ENCODE data around the gene UNC93A.
"Not testable (repeated sequence)": the region's sequence is repeated elsewhere in the genome, so short reads cannot be mapped to it uniquely, and the experiment has no call there.

Gene UNC93A

DNA sequence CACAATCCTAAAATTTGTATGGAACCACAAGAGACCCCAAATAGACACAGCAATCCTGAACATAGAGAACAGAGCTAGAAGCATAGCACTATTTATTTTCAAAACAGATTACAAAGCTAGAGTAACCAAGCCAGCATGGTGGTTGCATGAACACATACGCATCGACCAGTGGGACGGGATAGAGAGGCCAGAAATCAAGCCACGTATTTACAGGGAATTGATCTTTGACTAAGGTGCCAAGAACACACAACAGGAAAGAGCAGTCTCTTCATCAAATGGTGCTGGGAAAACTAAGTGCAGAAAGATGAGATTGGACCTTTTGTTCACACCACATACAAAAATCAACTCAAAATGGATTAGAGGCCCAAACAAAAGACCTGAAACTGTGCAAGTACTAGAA, 54.8 kb downstream of the UNC93A start:
- no peak for DNase-seq

DNA sequence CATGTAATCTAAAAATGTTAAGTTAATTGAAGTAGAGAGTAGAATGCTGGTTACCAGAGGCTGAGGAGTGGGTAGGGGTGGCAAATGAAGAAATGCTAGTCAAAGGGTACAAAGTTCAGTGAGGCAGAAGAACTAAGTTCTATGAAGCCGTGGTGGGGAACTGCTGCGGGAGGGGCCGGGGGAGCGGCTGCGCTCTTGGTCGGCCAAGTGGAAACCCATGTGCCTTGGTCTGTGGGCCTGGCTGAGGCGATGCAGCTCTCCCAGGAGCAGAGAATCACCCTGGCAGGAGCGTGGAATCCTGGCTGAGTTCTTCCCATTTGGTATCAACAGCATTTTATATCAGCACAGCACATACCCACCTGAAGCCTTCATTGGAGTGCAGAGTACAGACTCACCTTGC, 56.1 kb downstream of the UNC93A start:
- no peak for DNase-seq

DNA sequence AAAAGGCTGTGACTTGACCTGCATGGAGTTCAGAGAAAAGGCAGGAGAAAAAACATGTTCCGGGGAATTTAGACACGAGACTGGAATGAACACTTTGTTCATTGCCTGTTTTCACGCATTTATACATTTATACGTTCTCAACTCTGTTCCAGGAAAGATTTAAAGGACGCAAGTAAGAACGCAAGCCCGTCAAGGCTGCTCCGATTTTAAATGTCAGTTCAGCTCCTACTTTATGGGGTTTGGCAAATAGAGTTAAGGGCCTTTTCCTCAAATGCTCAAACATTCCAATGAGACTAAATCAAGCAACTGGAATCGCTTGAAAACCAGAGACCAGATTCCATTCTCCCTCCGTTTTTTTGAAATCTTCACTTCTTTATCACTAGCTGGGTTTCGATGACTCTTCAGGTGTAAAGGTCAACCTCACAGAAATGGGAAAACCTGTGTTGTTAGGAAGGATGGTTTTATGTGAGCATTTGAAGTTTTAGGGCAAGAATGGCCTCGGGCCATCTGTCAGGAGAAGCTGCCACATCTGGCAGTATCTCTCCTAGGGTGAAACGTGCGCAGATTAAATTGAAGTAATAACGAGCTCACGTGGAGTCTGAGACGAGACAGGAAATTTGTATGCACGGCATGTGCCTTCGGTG, 58.6 kb downstream of the UNC93A start:
- no peak for DNase-seq

DNA sequence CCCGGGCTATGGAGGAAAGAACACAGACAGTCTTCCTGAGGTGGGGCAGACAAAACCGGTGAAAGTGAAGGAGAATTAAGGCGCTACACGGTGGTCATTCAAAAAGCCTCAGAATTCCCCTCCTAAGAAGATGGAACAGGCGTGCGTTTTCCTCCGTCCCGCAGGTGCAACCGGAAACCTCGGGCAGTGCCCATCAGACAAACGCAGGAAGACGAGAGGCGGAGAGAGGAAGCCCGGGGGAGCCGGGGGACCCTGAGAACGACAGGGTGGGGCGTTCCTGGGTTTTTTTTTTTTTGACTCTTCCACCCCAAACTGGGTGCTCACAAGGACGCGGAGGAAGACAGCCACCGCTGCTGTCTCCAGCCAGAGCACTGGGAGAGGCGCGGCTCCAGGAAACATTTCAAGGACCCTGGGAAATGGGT, 59.2 kb downstream of the UNC93A start:
- DNase-seq: no peak

DNA sequence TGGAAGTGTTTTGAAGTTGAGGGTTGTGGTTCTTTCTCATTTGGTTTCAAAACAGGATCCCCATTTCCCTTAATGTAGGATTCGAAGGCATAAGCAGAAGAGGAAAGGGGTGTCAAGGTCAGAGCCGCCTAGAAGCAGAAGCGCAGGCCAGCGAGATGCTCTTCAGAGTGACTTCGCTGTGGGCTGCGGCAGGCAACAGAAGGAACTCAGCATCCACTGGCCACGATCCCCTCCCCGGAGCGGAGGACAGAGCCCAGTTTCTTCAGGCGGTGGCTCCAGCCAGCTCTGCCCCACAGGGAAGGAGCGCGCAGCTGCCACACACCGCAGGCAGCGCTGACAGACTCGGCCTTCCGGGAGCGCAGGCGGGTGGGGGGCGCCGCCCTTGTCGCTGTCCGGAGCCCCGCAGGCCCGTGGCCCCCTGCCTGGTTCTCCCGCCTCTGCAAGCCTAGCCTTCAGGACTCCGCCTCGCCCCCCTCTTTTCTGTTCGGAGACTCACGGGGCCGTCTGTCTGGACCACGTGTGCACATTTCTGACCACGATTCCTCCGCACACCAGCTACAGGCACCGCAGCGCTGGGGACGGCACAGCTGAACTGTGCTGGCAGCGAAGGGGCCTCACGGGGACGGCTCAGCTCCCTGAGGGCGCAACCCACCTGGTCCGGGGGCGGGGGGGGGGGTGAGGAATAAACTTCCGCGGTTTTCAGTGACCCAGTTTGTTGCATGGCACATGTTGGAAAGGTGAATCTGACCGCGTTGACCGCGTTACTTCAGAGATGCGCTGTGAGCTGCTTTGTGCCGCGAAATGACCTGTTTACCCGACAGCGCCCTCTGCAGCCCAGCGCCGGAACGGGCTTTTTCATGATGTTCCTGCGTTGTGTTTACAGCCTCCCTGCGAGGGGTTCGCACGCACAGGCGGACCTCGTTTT, 59.9 kb downstream of the UNC93A start:
- DNase-seq: peak; percentile 71

DNA sequence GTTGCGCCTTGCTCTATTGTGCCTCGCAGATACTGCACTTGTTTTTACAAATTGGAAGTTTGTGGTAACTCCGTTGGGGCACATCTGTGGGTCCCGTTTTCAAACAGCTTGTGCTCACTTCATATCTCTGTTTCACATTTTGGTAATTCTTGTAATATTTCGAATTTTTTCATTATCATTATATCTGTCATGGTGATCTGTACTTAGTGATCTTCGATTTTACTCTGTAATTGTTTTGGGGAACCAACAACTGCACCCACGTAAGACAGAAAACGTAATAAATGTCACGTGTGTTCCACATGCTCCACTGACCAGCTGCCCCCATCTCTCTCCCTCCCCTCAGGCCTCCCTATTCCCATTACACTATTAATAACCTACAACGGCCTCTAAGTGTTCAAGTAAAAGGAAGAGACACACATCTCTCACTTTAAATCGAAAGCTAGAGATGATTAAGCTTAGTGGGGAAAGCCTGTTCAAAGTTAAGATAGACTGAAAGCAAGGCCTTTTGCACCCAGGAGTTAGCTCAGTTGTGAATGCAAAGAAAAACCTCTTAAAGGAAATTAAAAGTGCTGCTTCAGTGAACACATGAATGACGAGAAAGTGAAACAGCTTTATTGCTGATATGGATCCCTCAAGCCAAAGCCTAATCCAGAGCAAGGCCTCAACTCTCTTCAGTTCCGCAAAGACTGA, 60.7 kb downstream of the UNC93A start:
- DNase-seq: no peak

DNA sequence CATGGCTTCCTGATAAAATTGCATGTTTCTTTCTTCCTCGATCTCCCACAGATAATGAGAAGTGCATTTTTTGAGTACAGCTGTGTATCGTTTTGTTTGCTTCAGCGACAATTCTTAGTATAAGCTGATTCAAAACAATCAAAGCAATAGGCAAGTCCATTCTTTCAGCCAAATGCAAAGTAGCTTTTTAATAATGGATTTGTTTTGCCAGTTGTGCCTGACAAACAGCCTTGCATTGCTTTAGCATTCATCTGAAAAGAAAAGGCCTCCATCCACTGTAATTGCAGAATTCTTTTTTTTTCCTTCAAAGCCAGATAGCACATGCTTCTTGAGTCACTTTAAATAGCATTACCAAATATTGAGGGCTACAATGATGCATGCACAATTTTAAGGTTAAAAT, 65.8 kb downstream of the UNC93A start:
- no peak for DNase-seq

DNA sequence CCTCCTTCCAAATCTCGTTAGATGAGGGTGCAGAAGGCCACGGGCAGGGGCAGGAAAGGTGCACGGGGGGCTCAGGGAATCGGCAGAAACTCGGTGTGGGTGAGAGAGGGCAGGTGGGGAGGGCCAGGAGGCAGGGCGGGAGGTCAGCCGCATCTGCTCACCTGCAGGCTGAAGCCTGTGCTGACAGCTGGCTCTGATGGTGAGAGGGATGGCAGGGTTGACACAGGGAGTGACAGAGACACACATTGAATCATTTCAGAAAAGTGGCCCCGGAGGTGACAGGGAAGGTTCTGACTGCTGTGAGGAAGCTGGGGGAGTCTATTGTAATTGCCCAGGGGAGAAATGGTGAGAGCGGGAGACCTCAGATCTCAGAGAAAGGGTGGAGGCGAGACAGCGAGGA, 67.3 kb downstream of the UNC93A start:
- DNase-seq: not testable (repeated sequence)

DNA sequence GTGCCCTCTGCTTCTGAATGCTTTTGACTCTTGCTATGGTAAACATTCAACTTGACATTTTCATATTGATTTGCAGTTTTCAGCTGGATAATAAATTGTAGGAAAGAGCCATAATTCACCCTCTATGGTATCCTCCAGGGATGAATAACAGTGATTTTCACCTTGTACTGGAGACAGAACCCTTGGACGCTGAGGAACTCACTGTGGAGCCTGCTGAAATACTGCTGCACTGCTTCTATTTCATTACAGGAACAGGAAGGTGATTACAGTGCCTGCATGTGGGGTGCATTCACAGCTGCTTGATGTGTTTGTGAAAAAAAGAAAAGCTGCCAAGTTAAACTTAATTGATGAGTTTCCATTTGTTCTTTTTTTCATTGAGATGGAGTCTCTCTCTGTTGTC, 70.1 kb downstream of the UNC93A start:
- not testable (repeated sequence) for DNase-seq

Measured in NCI-H1694 (cell line).